ENCODE data around the gene PPP6R3.

DNA sequence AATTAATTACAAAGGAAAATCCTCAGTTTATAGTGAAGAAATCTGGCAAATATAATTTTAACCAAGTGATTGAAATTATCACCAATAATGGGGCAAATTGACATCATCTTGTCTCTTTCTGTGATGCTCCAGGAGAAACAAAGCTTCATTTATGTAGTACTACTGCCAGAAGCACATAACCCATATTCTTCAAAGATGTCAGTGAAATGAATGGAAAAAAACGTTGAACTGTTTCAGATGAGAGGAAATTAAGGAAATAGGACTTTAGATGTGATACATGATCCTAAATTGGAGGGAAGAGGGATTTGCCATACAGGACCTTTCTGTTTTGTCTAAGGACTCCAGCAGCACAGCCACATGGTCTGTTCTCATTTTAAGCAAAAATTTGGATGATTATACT is 57.6 kb downstream of the PPP6R3 start:
- TF ChIP-seq, protein P1, sequence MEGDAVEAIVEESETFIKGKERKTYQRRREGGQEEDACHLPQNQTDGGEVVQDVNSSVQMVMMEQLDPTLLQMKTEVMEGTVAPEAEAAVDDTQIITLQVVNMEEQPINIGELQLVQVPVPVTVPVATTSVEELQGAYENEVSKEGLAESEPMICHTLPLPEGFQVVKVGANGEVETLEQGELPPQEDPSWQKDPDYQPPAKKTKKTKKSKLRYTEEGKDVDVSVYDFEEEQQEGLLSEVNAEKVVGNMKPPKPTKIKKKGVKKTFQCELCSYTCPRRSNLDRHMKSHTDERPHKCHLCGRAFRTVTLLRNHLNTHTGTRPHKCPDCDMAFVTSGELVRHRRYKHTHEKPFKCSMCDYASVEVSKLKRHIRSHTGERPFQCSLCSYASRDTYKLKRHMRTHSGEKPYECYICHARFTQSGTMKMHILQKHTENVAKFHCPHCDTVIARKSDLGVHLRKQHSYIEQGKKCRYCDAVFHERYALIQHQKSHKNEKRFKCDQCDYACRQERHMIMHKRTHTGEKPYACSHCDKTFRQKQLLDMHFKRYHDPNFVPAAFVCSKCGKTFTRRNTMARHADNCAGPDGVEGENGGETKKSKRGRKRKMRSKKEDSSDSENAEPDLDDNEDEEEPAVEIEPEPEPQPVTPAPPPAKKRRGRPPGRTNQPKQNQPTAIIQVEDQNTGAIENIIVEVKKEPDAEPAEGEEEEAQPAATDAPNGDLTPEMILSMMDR (IDR thresholded peaks at IDR 0.05), result no peak
- no peak for TF ChIP-seq POLR2A (IDR thresholded peaks at IDR 0.05)

All from heart left ventricle (tissue), 13 donors.